Activated CD4-positive, alpha-beta T cell treated with anti-CD3 and anti-CD28 coated beads, Interleukin-2, amount 50 U/mL, for 4 hours (primary cell): ENCODE results near the gene USP10.

ENCODE experiments used
- DNase-seq, 2 experiments: peaks; one replicate each; pipeline ENCODE4 v3.0.0-alpha.2; 2020

USP10 gene

DNA sequence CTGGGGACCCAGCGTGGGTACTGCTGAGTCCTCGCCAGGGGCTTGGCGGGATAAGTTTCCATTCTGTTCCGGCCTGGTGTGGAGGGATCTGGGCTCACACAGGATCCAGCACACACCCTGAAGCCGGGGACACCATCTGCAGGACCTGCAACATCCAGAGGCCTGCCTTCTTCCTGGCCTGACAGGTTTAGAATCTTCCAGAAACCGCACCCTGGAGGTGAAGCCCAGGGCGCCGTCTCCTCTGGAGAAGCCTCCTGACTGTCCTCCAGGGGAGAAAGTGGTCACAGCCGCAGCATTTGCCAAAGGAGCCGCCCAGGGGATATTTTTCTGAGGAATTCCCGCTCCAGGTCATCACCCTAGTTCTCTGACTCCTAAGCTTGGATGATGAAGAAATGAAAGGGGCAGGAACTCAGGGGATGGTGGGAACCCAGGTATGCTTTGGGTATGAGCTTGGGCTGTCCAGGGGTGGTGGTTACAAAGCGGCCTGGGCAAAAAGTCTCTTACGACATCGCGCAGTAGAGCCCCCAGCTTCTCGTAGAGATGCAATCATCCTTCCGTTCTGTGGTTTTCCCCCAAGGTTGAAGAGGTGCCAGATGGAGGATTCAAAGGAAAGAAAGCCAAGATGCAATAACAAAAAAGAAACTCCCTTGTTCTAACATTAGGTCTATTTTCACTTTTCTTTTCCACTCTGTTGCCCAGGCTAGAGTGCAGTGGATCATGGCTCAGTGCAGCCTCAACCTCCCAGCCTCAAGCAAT lies 110.9 kb downstream of the USP10 start:
- DNase-seq, result no peak

DNA sequence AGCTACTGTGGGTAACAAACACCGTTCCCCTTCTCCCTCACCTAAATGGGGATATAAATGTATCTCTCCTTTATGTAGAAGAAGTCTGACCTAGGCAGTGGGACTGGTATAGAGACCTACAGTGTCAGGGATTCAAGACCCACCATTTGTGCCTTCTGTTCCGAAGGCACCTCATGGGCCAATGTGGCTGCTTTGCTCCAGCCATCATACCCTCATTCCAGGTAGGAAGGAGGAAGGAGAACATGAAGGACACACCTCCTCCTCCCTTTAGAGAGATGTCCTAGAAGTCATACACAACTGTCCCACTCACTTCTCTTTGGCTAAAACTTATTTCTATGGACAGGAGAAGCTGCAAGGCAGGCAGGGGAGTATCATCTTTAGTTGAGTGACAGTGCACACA lies 111.7 kb downstream of the USP10 start:
- DNase-seq, result no peak

DNA sequence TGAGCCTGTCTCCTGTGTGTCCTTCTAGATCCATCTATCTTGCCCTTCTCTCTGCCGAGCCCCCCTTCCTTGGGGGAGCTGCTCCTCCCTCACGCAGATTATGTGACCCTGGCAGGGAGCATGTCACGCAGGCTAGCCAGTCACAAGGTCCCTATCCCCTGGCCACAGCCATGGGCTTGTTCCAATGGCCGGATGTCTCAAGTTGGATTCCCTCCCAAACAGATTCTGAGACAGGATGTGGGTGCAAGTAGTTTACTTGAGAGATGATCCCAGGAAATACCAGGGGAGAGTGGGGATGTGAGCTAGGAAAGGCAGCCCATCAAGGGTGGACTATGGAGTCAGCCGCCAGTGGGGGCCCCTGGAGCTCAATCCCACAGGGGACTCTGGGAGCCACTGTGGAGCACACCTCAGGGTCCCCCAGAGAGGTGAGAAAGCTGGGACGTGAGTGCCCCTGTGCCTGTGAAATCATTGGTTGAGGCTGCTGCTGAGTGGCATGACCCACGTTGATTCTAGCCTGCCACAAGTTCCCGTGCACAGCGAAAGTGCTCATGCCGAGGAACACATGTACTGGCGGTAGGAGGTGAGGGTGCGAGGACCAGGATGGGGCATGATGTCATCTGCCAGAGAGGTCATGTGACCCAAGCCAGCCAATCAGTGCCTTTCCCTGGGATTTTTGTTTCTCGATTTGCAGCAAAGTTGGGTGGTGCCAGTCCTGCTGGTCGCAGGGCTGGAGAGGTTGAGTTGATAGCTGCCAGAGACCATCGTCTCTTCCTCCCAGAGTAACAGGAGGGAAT lies 113.5 kb downstream of the USP10 start:
- no peak for DNase-seq

DNA sequence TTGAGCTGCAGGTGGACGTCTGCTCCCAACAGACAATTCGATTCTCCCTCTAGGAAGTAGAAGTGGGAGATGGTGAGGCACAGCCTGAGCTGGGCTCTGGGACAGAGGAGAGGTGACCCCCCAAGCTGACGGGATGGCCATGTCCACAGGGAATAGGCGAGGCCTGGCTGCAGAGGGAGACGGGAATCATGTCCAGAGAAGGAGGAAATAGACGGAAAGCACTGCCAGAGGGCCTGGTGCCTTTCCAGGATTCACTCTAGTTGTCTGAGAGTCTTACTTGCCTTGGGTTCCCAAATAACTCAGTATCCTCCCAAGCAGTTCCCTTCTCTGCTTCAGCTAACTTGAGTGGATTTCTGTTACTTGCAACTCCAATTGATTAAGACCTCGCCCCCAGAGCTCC lies 115.7 kb downstream of the USP10 start:
- no peak for DNase-seq

DNA sequence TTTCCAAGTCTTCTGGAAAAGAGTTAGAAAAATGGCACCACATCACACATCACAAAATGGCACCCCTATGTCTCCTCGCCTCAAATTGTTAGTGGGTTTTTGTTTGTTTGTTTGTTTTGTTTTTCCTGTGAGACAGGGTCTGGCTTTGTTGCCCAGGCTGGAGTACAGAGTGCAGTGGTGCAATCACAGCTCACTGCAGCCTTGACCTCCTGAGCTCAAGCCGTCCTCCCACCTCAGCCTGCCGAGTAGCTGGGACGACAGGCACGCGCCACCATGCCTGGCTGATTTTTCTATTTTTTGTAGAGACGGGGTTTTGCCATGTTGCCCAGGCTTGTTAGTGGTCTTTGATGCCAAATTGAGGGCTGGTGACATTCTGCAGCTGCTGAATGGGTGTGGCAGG lies 116.2 kb downstream of the USP10 start:
- DNase-seq, result no peak

DNA sequence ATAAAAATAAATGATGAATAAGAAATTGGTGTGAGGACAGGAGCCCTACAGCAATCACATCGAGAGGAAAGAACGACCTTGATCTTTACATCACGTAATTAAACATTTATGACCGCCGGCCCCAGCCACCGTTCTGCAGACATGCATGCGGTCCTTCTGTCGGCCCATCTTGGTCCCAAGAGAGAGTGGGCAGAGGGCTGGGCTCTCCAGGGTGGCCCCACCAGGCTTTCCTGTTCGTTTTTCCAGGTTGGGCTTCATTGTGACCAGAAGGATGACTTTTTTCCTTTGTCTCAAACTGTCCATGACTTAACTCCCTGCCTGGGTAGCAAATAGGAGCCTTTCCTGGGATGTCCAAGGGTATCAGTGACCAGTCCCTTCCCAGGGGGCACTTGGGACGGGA lies 116.7 kb downstream of the USP10 start:
- no peak for DNase-seq

DNA sequence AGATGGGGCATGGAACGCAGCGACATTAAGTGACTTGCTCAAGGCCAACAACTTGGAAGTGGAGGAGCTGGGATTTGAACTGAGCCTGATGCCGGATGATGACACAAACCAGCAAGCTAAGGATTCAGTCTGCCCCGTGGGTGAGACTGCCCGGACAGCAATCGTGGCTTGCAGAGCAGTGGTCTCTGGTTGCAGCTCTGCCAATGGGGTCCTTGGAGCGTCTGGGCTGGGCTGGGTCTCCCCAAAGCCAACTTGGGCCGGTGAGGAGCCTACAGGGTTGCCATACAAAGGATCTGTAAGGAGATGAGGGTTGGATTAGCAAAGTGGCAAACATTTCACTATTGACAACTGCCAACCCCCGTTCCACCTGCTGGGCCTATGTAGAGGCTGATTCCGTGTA lies 117.4 kb downstream of the USP10 start:
- DNase-seq, result no peak

DNA sequence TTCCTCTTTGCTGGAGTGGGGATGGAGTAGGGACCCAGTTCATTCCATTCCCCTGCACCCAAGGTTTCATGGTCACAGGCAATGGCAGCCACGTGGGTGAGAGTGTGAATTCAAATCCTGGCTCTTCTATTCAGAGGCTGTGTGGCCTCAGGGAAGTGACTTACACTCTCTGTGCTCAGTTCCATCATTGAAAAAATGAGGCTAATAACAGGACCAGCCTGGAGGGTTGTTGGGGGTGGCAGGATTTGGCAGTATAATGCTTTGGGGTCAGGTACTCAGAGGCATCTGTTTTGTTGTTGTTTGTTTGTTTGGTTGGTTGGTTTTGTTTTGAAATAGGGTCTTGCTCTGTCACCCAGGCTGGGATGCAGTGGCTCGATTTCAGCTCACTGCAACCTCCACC lies 117.8 kb downstream of the USP10 start:
- DNase-seq, result no peak

DNA sequence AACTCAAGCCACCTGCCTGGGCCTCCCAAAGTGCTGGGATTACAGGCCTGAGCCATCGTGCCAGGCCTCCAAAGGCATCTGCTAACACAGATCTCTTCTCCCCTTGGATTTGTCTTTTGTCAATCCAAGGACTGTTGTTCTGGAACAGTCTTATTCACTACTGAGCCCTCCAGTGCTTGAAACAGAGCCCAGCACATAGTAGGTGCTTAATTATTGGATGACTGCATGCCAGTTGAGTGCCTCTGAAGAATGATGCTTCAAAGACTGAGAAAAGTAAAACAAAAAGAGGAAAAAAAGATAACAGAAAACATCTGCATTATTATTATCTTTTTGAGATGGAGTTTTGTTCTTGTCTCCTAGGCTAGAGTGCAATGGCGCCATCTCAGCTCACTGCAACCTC lies 118.3 kb downstream of the USP10 start:
- no peak for DNase-seq

DNA sequence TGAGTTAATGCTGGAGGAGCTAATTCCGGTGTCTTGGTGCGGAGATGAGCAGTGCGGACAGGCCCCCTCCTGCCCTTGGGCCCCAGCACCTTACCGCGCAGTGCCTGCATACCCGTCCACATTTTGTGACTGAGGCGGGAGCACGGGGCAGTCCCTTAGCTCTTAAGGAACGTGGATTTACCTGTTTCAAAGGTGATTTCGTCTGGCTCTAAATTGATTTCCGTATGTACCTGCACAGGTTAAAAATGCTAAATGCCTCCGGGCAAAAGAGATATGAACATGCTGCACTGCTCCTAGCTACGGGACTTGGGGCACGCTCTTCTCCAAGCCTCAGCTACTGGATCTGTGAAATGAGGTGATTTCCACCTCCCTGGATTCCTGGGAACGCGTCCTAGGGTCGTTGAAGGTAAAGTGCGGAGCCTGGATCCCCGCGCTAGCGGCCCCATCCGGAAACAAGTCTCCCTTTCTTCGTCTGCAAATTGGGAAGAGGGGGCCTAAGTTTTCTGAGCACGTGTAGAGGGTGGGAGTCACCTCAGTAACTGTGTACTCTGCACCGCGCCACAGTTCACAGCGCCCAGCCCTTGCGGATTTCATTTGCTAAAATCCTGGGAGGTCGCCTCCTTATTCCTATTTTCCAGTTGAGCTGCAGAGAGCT lies 119.3 kb downstream of the USP10 start:
- no peak for DNase-seq

DNA sequence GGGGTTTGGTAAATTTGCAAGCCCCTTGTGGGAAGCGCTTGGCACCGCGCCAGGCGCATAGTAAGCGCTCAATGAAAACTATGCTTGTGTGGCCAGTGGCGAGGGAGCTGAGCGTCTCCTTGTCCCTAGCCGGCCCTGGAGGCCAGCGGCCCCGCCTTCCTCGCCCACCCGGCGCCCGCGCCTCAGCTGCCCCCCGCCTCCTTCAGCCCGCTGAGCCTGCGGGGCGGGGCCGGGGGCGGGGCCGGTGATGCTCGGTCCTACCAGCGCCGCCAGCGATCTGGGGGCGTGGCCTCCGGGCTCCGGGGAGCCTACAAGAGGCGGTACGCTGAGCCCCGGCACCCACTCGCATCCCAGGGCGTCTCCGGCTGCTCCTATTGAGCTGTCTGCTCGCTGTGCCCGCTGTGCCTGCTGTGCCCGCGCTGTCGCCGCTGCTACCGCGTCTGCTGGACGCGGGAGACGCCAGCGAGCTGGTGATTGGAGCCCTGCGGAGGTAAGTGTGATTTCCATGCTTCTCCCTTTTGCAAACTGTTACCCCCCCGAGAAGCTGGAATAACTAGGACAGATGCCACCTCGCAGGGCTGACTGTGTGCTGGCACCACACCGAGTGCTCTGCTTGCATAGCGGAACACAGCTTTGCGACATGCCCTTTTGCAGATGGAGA lies 120.0 kb downstream of the USP10 start, which contains the start of gene CRISPLD2:
TSS of gene CRISPLD2 (plus strand) at position 342 of the 661 bp plus-strand sequence. CDS start 18,511 bp downstream, outside the sequence.
- peak; percentile 85 to 86 for DNase-seq

DNA sequence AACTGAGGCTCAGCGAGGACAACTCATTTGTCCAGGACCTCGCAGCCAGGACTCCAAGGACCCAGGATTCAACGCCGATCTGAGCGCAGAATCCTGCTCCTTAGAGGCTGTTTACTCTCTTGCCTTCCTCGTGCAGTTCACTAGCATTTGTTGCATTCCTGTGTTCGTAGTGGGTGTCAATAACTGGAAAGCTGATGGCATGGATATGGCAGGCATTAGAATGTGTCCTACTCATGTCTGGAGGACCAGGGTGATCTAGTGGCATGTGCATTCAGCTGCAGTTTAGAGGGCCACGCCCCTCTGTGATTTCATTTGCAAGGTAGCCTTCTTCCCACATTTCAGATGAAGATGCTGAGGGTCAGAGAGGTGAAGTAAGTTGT lies 120.5 kb downstream of the USP10 start:
- no peak for DNase-seq

DNA sequence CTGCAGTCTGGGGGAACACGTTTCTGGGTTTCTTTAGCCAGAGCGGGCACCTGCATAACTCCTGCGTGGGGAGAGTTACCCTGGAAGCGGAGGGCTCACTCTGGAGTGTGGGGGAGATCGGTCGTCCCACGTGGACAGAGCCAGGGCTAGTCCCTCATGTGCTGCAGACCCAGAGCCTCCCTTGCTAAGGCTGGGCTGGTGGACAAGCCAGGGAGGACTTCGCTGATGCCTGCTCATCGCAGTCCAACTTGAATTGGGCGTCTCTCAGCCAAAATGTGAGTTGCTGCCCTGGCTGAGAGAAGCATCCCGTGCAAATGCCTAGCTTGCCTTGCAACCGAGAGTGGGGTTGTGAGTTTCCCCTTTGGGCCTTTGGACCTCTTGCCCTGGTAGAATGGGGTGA lies 121.0 kb downstream of the USP10 start:
- no peak for DNase-seq

DNA sequence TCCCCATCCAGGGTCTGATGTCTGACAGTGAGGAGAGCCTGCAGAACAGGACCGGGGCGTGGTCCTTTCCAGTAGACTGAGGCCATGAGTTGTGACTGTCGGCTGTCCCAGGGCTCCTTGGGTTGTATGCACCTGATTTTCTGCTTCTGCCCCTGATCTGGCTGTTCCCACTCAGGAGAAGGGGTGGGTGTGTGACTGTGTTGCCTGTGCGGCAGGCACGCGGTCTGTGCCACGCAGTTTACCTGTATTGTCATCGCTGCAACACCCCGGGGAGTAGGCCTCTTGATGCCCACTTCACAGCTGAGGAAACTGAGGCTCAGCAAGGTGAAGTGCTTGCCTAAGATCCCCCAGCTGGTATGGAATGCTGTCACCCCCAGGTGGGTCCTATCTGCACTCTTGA lies 121.4 kb downstream of the USP10 start:
- no peak for DNase-seq

DNA sequence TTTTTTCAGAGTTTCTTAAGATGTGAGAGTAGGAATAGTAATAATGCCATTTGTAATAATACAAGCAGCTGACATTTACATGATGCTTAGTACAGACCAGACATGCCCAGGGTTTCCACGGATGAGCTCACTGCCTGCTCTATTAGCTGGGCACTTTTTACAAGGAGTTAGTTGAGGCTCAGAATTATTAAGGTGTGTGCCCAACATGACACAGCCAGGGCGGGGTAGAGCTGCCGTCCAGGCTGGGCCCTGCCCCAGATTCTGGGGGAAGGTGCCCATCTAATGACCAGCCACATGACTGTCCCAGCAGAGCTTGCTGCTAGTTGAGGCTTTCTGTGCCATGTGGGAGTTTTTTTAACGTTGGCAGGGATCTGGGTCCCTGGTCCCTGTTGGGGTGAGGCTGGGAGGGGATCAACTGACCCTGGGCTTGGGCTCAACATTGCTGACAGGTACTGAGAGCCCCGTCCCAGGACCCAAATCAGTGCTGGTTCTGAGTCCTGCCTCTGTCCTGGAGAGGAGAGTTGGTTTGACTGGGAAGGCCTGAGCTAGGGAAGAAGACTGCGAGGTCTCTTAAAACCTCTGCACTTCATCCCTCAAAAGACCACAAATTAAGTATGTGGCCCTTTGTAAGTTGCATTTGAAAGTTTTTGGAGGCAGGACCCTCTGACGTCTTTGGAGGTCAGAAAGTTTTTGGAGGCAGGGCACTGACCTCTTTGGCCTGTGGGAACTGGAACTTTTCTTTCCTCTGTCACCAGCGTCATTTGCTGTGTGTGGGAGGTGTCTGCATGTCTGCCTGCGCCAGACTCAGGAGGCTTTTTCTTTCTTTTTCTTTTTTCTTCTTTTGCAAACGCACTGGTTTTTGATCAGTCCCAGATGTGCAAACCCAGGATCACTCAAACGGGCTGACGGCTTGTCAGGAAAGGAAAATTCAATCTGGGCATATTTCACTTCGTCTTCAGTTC lies 122.2 kb downstream of the USP10 start:
- no peak for DNase-seq

DNA sequence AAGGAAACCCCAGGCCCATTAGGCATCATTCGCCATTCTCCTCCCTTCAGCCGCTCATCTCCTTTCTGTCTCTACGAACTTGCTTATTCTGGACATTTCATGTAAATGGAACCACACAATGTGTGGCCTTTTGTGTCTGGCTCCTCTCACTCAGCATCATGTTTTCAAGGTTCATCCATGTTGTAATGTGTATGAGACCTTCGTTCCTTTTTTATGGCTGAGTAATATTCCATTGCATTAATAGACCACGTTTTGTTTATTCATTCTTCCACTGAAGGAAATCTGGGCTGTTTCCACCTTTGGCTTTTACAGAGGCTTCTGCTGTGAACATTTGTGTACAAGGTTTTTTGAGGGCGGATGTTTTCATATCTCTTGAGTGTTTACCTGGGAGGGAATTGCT lies 123.2 kb downstream of the USP10 start:
- no peak for DNase-seq

DNA sequence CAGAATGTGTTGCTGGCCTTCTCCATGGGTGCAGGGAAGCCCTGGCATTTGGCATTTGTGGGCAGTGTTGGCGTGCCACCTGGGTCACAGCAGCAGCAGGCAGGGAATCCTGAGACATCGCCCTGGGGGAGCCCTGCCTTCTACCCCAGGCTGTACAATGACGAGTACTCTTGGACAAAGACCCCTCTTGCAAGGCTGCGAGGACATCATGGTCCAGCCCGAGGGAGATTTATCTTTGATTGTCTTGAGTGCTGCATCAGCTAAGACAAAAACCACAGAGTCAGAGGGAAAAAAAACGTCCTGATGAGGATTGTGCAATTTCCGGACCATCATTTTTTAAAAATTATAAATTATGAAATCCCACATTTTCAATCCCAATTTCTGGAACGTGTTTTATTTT lies 123.7 kb downstream of the USP10 start:
- DNase-seq, result no peak

DNA sequence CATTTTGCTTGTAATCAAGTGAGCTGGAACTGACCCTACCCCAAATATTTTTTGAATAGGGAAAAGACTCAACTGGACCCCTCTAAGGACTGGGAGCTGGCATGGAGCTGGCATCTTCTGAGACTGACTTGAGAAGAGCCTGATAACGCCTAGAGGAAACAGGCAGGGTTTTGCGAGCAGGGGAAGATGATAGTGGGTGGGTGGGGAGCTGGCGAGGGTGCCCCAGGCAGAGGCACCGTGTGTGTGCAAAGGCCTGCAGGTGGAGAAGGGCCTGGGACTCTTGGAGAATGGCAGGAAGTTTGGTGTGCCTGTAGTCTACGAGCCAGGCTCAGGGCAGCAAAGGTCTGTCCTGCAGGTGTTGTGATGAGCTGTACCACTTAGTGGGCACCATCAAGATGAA lies 124.1 kb downstream of the USP10 start:
- no peak for DNase-seq

DNA sequence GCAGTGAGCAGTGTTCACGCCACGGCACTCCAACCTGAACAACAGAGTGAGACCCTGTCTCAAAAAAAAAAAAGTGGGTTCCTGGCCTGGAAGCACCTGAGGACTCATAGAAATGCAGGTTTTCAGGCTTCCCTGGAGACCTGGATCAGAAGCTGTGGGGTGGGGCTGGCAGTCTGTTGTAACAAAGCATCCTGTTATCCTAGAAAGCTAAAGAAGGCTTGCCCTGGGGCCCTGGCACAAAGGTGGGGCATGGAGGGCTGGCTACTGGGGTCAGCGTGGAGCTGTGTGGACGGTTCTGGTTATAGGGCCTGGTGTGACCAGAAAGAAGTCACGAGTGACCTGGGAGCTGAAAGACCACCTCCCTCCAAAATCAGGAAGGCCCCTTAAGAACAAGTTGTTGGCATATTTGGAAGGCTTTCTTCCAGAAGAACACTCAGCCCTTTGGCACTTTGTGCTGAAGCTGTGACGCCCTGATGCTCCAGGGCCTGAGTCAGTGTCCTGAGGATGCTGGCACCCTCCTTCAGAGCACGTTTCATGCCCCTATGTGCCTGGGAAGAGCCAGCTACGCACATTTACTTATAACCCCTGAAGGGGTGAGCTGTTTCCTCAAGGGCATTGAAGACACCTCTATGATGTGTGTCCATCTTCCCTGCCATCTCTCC lies 126.2 kb downstream of the USP10 start:
- DNase-seq, result no peak

DNA sequence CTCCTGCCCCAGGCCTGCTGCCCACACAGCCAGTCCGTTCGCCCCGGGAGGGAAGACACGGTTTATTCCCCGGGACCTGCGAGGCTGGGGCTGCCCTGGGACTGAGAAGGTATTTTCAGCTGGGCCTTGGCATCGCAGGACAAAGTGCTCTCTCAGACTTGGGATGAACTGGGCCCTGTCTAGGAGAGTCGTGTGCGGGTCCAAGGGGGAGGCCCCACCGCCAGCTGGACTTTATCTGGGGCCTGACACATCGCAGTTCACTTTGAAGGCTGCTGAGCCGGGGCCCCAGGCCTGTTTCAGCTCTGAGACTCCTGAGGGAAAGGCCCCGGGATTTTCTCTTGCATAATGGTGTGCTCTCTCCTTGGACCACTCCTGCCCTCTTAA lies 126.8 kb downstream of the USP10 start:
- DNase-seq, result no peak

DNA sequence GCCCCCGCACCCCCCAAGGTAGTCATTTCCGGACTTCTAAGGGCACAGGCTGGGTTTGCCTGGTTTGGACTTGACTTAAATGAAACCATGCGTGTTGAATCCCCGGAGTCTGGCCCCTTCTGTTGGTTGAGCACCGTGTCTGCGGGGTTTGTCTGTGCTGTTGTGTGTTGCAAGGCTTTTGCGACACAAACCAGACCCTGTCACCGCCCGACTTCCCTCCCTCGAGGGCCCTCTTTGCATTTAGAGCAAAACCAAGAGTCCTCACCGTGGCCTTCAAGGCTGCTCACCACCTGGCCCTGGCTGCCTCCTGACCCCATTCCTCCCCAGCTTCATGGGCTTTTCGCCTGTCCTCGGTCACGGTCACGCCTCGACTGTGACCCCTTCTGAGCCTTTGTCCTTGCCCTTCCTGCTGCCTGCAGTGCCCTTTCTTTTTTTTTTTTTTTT lies 127.4 kb downstream of the USP10 start:
- no peak for DNase-seq

DNA sequence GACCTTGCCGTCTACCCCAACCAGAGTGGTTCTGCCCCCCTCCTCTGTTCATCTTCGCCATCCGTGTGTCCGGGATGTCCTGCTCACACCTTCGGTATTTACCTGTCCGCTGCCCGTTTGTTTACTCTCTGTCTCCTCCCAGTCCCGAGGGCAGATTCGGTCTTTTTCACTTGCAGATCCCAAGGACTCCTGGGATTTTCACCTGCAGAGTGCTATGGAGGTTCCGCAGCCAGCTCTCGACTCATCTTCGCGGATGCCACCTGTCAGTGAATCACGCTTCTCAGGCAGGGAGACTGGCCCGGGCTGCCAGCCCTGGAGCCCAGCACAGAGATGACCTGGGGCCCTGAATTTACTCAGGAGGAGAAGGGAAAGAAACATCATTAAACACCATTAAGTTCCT lies 128.1 kb downstream of the USP10 start:
- DNase-seq, result no peak
